K562 (cell line): Measurements from ENCODE around the gene ZBTB16. TPM values are rescaled to one million over a fixed set of nuclear protein-coding genes. Genes with fewer than 3 reads are reported as not detected.

Experiments
- ATAC-seq: fragments of 200-7000 bp; cut with Tn5 transposase; 3 replicates; pipeline ENCODE4 v1.9.1; 2020; ENCODE audit warnings: moderate library complexity
- BruUV-seq: library from RNA; stranded (reverse); fragments of 400-500 nt; replicated peaks from 2 replicates; lab custom pipeline; 2021; lab: Mats Ljungman, UMichigan
- CTCF ChIA-PET: fragments of 300-600 bp; formaldehyde crosslinking; extraction: SDS; loops from one replicate; lab custom pipeline; 2021; ENCODE audit warnings: low intra/inter-chr PET ratio; lab: Yijun Ruan, JAX
- POLR2A ChIA-PET: fragments of 300-600, 350-650 bp; sonication (Branson Sonifier 250); formaldehyde crosslinking; extraction: SDS; loops from one replicate; lab custom pipeline; 2021; ENCODE audit warnings: antibody characterized with exemption, inconsistent platforms; lab: Yijun Ruan, JAX
- DNase-seq, 4 experiments: peaks; one replicate each; pipeline versions ENCODE4 v3.0.0 to v3.0.0-alpha.2; 2011 to 2018; ENCODE audit warnings: low spot score in 3 of 4, mixed read lengths in 3 of 4; ENCODE audit errors: extremely low read depth in 1 of 4
- FAIRE-seq: peaks from 2 replicates; lab custom pipeline; 2011; peaks lifted over from hg19 to GRCh38; lab: Jason Lieb, UNC
- H2AFZ ChIP-seq: 2 replicates; pipeline ENCODE4 v1.6.0; 2011; ENCODE audit warnings: low read depth, low read length, control low read depth, inconsistent platforms
- H3K27ac ChIP-seq: fragments of 200-600 bp; 3 replicates; pipeline ENCODE4 v1.8.0; 2011; ENCODE audit warnings: low read depth, mild to moderate bottlenecking, control low read depth, inconsistent platforms, low read length, moderate library complexity, mixed read lengths; ENCODE audit errors: extremely low read depth
- H3K27me3 ChIP-seq, 2 experiments: fragments of 300-600 bp in 1 of 2; 2 replicates in 1 of 2; 3 replicates in 1 of 2; pipeline versions ENCODE4 v1.6.0 to v1.8.0; 2011; ENCODE audit warnings: inconsistent platforms in 2 of 2, low read length in 2 of 2, mild to moderate bottlenecking in 1 of 2, mixed read lengths in 1 of 2, moderate library complexity in 1 of 2; ENCODE audit not compliant: control insufficient read depth in 2 of 2, insufficient read depth in 2 of 2
- H3K36me3 ChIP-seq: fragments of 300-600 bp; 3 replicates; pipeline ENCODE4 v1.8.0; 2011; ENCODE audit warnings: mild to moderate bottlenecking, low read length, inconsistent platforms; ENCODE audit not compliant: control insufficient read depth, insufficient read depth
- H3K4me1 ChIP-seq, 2 experiments: fragments of 200-600 bp in 1 of 2; replicated peaks in 1 of 2; 2 replicates in 1 of 2; 3 replicates in 1 of 2; pipeline versions ENCODE4 v1.5.1 to v1.8.0; 2011; ENCODE audit warnings: inconsistent platforms in 2 of 2, low read length in 2 of 2, mild to moderate bottlenecking in 1 of 2, mixed read lengths in 1 of 2, moderate library complexity in 1 of 2; ENCODE audit not compliant: control insufficient read depth in 2 of 2, insufficient read depth in 2 of 2
- H3K4me2 ChIP-seq: 2 replicates; pipeline ENCODE4 v1.6.1; 2011; ENCODE audit warnings: low read length, control low read depth, inconsistent platforms, mixed read lengths; ENCODE audit not compliant: insufficient read depth
- H3K4me3 ChIP-seq: fragments of 200-600 bp; sonication (generic), shearing (Covaris generic); 2 replicates; pipeline ENCODE4 v1.5.1; 2016; ENCODE audit warnings: control low read depth, inconsistent platforms
- H3K79me2 ChIP-seq: fragments of 200-600 bp; 3 replicates; pipeline ENCODE4 v1.8.0; 2011; ENCODE audit warnings: low read length, inconsistent platforms; ENCODE audit not compliant: control insufficient read depth, insufficient read depth
- H3K9ac ChIP-seq, 2 experiments: 2 replicates each; pipeline versions ENCODE4 v1.6.0 to v1.6.1; 2011; ENCODE audit warnings: low read depth in 2 of 2, low read length in 2 of 2, control low read depth in 1 of 2, inconsistent platforms in 1 of 2, mild to moderate bottlenecking in 1 of 2, mixed read lengths in 1 of 2; ENCODE audit not compliant: insufficient read depth in 1 of 2
- H3K9me1 ChIP-seq: one replicate; pipeline ENCODE4 v1.6.0; 2011; ENCODE audit warnings: inconsistent platforms, mild to moderate bottlenecking, low read length, moderate library complexity; ENCODE audit not compliant: control insufficient read depth, insufficient read depth
- H3K9me3 ChIP-seq: replicated peaks from 2 replicates; pipeline ENCODE4 v1.5.1; 2011; ENCODE audit warnings: low read depth, low read length, inconsistent platforms; ENCODE audit not compliant: control insufficient read depth, insufficient read depth
- H4K20me1 ChIP-seq: replicated peaks from 2 replicates; pipeline ENCODE4 v1.6.1; 2011; ENCODE audit warnings: low read length, inconsistent platforms, mixed read lengths; ENCODE audit not compliant: control insufficient read depth, insufficient read depth
- ASH1L ChIP-seq: fragments of 450-650 bp; IDR thresholded peaks from 2 replicates; pipeline ENCODE4 v1.6.1; 2018; ENCODE audit warnings: borderline replicate concordance, mild to moderate bottlenecking, low read depth; ENCODE audit not compliant: partially characterized antibody
- FIP1L1 ChIP-seq: fragments of 200-400 bp; formaldehyde crosslinking; IDR thresholded peaks from 2 replicates; pipeline ENCODE4 v1.6.1; 2018; ENCODE audit warnings: mild to moderate bottlenecking, low read depth, low read length; ENCODE audit not compliant: poor library complexity, severe bottlenecking
- GTF2A2 ChIP-seq: IDR thresholded peaks from 2 replicates; pipeline ENCODE4 v1.6.1; 2016; ENCODE audit warnings: mild to moderate bottlenecking, missing genetic modification characterization, missing compliant biosample characterization
- RBFOX2 ChIP-seq: fragments of 200-400 bp; formaldehyde crosslinking; IDR thresholded peaks from 2 replicates; pipeline ENCODE4 v1.6.1; 2017; ENCODE audit warnings: low read depth, mild to moderate bottlenecking, low read length, moderate library complexity
- TEAD2 ChIP-seq: fragments of 450-650 bp; IDR thresholded peaks from 2 replicates; pipeline ENCODE4 v1.6.1; 2016; ENCODE audit warnings: missing genetic modification characterization, control low read depth, missing compliant biosample characterization
- U2AF1 ChIP-seq: fragments of 200-400 bp; formaldehyde crosslinking; optimal IDR thresholded peaks from 2 replicates; pipeline ENCODE3; 2017; ENCODE audit warnings: mild to moderate bottlenecking, low read depth, low read length, moderate library complexity
- WGBS: fragments of 100-300 bp; shearing (Covaris generic); methylation state at CpG from one replicate; pipeline ENCODE4 v1.1.6; 2016; ENCODE audit warnings: low coverage, mixed read lengths; ENCODE audit not compliant: insufficient coverage; ENCODE audit errors: missing lambda C conversion rate; 5-methylcytosine and 5-hydroxymethylcytosine counted together
- in situ Hi-C: fragments of 300-500 bp; cut with MboI; formaldehyde crosslinking; loops from 4 replicates; pipeline ENCODE4 v1.15.0; 2018; ENCODE audit warnings: inconsistent platforms, mixed read lengths
- intact Hi-C: fragments of 100-400 bp; cut with micrococcal nuclease; formaldehyde crosslinking; loops from 2 replicates; pipeline ENCODE4 v1.14.2; 2022
- polyA plus RNA-seq, 8 experiments: library from polyadenylated mRNA; depleted of rRNA in 4 of 8; stranded (reverse) in 5 of 8; unstranded in 3 of 8; fragments of >200 nt; fragmentation: Nextera tagmentation in 2 of 8; fragmentation: Illumina TruSeq in 1 of 8; extraction: Ambion mirVana in 2 of 8; extraction: Trizol in 1 of 8; gene quantifications; 2 replicates each; pipeline versions ENCODE4 v1.2.1 to v1.2.3, GENCODE V29; 2011 to 2014; ENCODE audit warnings: inconsistent platforms in 1 of 8, missing spikeins in 1 of 8
- total RNA-seq, 7 experiments: library from RNA; depleted of rRNA in 6 of 7; stranded (reverse); fragments of >200 nt in 6 of 7; fragmentation: Illumina TruSeq in 2 of 7; extraction: Trizol in 2 of 7; gene quantifications; 2 replicates each; pipeline versions ENCODE4 v1.2.1 to v1.2.3, GENCODE V29; 2011 to 2021; ENCODE audit warnings: low replicate concordance in 1 of 7
- TF ChIP-seq, protein P1 (sequence below), 2 experiments: fragments of 450-650 bp in 1 of 2; sonication (generic) in 1 of 2; formaldehyde crosslinking in 1 of 2; IDR thresholded peaks; 2 replicates each; pipeline versions ENCODE4 v1.7.1 to v1.9.0; 2016 to 2022; ENCODE audit warnings: inconsistent platforms in 1 of 2, mild to moderate bottlenecking in 1 of 2, missing genetic modification reagents in 1 of 2
- TF ChIP-seq, protein P2 (sequence below): fragments of 250-450 bp; sonication (Bioruptor Pico); IDR thresholded peaks from 2 replicates; pipeline ENCODE4 v1.8.0; 2021; ENCODE audit warnings: mild to moderate bottlenecking, moderate library complexity

Gene ZBTB16
- total and polyA plus RNA-seq, 9 of the 15 experiments (the other 6 are each of a cell fraction or from before 2014, with no cell fraction given), result 0.06 to 0.40 (median 0.24) TPM; not detected in 4

DNA sequence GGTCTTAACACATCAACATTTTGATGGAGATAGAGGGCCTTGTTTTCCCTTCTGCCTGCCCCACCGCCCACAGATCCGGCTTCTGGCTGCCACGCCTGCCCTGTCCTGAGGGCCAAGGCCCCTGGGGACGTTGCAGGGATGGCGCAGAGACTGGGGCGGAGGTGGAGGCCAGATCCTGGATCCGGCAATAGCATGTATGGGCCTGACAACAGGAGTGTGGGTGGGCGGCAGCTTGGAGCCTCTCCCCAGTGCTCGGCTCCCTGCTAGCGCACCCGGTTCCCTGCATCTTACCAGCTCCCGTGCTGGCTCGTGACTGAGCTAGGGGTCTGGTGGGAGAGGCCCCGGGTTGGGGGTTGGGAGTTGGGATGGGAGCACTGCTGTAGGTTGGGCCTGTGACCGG is 95.6 kb downstream of the ZBTB16 start (continued):
- TF ChIP-seq ASH1L (no peak), U2AF1 (no peak)

DNA sequence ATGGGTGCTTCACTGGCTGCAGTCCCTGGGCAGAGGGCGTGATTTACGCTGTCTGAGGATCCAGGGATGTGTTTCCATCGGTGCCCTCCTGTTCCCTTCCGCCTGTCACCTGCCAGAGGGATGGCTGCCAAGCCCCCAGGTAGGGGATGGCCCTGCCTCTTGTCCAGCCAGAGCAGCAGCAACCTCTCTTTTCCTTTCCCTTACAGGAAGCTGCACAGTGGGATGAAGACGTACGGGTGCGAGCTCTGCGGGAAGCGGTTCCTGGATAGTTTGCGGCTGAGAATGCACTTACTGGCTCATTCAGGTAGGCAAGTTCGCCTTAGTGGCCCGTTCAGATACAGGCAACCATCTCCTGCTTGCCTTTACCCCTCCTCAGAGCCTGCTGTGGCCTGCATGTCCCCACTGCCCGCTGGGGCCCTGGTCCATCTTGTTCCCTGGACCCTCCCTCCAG is 96.6 kb downstream of the ZBTB16 start:
- no peak overlapping the region for H3K27ac ChIP-seq
- no peaks in the 10 kb centered on the region; the same call in 2 of the 3 replicates for H3K36me3 ChIP-seq
- H3K4me2 ChIP-seq, result no peak overlapping the region
- DNase-seq, result no peak
- H3K79me2 ChIP-seq, result no peaks in the 10 kb centered on the region
- intact Hi-C loops, result no loop called here
- H3K9me1 ChIP-seq, result no peaks in the 10 kb centered on the region
- ChIA-PET CTCF (no interaction called here), POLR2A (no interaction called here)
- no peaks in the 10 kb centered on the region for H4K20me1 ChIP-seq
- no peak for FAIRE-seq
- ATAC-seq, result no peak
- BruUV-seq, result no TSS peak
- peaks cover 0 to 4% of the 10 kb centered on the region in 2 experiments; a peak in 2 of 5 replicates for H3K27me3 ChIP-seq
- no peaks in the 10 kb centered on the region for H3K9me3 ChIP-seq
- in situ Hi-C loops, result no loop called here
- no peak overlapping the region for H3K9ac ChIP-seq
- no peak overlapping the region for H3K4me3 ChIP-seq
- H3K4me1 ChIP-seq, result peaks cover 16 to 25% of the 10 kb centered on the region in 2 experiments
- no peak overlapping the region for H2AFZ ChIP-seq
- WGBS, result 35% methylated on average over 8 of the region's 13 CpGs
- TF ChIP-seq, protein P1, sequence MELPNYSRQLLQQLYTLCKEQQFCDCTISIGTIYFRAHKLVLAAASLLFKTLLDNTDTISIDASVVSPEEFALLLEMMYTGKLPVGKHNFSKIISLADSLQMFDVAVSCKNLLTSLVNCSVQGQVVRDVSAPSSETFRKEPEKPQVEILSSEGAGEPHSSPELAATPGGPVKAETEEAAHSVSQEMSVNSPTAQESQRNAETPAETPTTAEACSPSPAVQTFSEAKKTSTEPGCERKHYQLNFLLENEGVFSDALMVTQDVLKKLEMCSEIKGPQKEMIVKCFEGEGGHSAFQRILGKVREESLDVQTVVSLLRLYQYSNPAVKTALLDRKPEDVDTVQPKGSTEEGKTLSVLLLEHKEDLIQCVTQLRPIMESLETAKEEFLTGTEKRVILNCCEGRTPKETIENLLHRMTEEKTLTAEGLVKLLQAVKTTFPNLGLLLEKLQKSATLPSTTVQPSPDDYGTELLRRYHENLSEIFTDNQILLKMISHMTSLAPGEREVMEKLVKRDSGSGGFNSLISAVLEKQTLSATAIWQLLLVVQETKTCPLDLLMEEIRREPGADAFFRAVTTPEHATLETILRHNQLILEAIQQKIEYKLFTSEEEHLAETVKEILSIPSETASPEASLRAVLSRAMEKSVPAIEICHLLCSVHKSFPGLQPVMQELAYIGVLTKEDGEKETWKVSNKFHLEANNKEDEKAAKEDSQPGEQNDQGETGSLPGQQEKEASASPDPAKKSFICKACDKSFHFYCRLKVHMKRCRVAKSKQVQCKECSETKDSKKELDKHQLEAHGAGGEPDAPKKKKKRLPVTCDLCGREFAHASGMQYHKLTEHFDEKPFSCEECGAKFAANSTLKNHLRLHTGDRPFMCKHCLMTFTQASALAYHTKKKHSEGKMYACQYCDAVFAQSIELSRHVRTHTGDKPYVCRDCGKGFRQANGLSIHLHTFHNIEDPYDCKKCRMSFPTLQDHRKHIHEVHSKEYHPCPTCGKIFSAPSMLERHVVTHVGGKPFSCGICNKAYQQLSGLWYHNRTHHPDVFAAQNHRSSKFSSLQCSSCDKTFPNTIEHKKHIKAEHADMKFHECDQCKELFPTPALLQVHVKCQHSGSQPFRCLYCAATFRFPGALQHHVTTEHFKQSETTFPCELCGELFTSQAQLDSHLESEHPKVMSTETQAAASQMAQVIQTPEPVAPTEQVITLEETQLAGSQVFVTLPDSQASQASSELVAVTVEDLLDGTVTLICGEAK (IDR thresholded peaks at IDR 0.05), result no peak
- TF ChIP-seq, protein P1 (CRISPR knock-in tag; IDR thresholded peaks at IDR 0.05), result no peak
- TF ChIP-seq RBFOX2, result no peak
- TF ChIP-seq, protein P2, sequence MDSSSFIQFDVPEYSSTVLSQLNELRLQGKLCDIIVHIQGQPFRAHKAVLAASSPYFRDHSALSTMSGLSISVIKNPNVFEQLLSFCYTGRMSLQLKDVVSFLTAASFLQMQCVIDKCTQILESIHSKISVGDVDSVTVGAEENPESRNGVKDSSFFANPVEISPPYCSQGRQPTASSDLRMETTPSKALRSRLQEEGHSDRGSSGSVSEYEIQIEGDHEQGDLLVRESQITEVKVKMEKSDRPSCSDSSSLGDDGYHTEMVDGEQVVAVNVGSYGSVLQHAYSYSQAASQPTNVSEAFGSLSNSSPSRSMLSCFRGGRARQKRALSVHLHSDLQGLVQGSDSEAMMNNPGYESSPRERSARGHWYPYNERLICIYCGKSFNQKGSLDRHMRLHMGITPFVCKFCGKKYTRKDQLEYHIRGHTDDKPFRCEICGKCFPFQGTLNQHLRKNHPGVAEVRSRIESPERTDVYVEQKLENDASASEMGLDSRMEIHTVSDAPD (CRISPR knock-in tag), result no peak
- no peak for TF ChIP-seq TEAD2 (tag)
- TF ChIP-seq GTF2A2 (tag), result no peak
- TF ChIP-seq FIP1L1, result no peak
